Measurements from ENCODE around the gene NOS1. TPM values are rescaled to one million over a fixed set of nuclear protein-coding genes. Genes with fewer than 3 reads are reported as not detected.
A peak's percentile ranks its signal among the peaks of the same experiment; 100 is the strongest.
"Not testable (repeated sequence)": the region's sequence is repeated elsewhere in the genome, so short reads cannot be mapped to it uniquely, and the experiment has no call there.

The NOS1 gene
- 0.14 TPM in 1 of 2 replicates, not detected in the other for total RNA-seq (2014; rRNA removed; shearing (Covaris generic); ENCODE audit: low replicate concordance)

GRCh38 chr12:117361347-117361751 is at the start of gene NOS1:
NOS1 (minus strand) TSS chr12:117361626; CDS start chr12:117331069, 30,557 bp downstream.
- in situ Hi-C loops (cut with HindIII; ENCODE audit: low pct_unique_long_range_greater_than_20kb, low sequenced_read_pairs) = no loop called here

GRCh38 chr12:117409286-117409685 is 47.9 kb upstream of the NOS1 start:
- in situ Hi-C loops (cut with HindIII; ENCODE audit: low pct_unique_long_range_greater_than_20kb, low sequenced_read_pairs) = no loop called here
- DNase-seq (ENCODE audit: low read depth) = no peak

More at GRCh38 chr12:117361347-117361751, at the start of gene NOS1:
- no peak for DNase-seq (ENCODE audit: low read depth)

GRCh38 chr12:117408161-117408791 is 46.9 kb upstream of the NOS1 start:
- in situ Hi-C loops (cut with HindIII; ENCODE audit: low pct_unique_long_range_greater_than_20kb, low sequenced_read_pairs) = no loop called here
- no peak for DNase-seq (ENCODE audit: low read depth)

- no peak for DNase-seq (ENCODE audit: low read depth)
- in situ Hi-C loops (cut with HindIII; ENCODE audit: low pct_unique_long_range_greater_than_20kb, low sequenced_read_pairs) = no loop called here
Observed at GRCh38 chr12:117404940-117405339, 43.5 kb upstream of the NOS1 start.

GRCh38 chr12:117404203-117404853 is 42.9 kb upstream of the NOS1 start:
- in situ Hi-C loops (cut with HindIII; ENCODE audit: low pct_unique_long_range_greater_than_20kb, low sequenced_read_pairs) = no loop called here
- no peak for DNase-seq (ENCODE audit: low read depth)

- DNase-seq (ENCODE audit: low read depth) = no peak
- in situ Hi-C loops (cut with HindIII; ENCODE audit: low pct_unique_long_range_greater_than_20kb, low sequenced_read_pairs) = no loop called here
Observed at GRCh38 chr12:117403586-117404139, 42.2 kb upstream of the NOS1 start.

- in situ Hi-C loops (cut with HindIII; ENCODE audit: low pct_unique_long_range_greater_than_20kb, low sequenced_read_pairs) = no loop called here
- DNase-seq (ENCODE audit: low read depth) = no peak
Observed at GRCh38 chr12:117402363-117402762, 40.9 kb upstream of the NOS1 start.

GRCh38 chr12:117400912-117401311 is 39.5 kb upstream of the NOS1 start:
- DNase-seq (ENCODE audit: low read depth) = no peak
- in situ Hi-C loops (cut with HindIII; ENCODE audit: low pct_unique_long_range_greater_than_20kb, low sequenced_read_pairs) = no loop called here

GRCh38 chr12:117398482-117398881 is 37.1 kb upstream of the NOS1 start:
- in situ Hi-C loops (cut with HindIII; ENCODE audit: low pct_unique_long_range_greater_than_20kb, low sequenced_read_pairs); DNase-seq (ENCODE audit: low read depth): not testable (repeated sequence)

- in situ Hi-C loops (cut with HindIII; ENCODE audit: low pct_unique_long_range_greater_than_20kb, low sequenced_read_pairs) = no loop called here
- DNase-seq (ENCODE audit: low read depth) = no peak
Observed at GRCh38 chr12:117395766-117396165, 34.3 kb upstream of the NOS1 start.

- in situ Hi-C loops (cut with HindIII; ENCODE audit: low pct_unique_long_range_greater_than_20kb, low sequenced_read_pairs) = no loop called here
- DNase-seq (ENCODE audit: low read depth) = no peak
Observed at GRCh38 chr12:117394491-117394890, 33.1 kb upstream of the NOS1 start.

- in situ Hi-C loops (cut with HindIII; ENCODE audit: low pct_unique_long_range_greater_than_20kb, low sequenced_read_pairs) = no loop called here
- DNase-seq (ENCODE audit: low read depth) = no peak
Observed at GRCh38 chr12:117393656-117394055, 32.2 kb upstream of the NOS1 start.

- in situ Hi-C loops (cut with HindIII; ENCODE audit: low pct_unique_long_range_greater_than_20kb, low sequenced_read_pairs) = no loop called here
- DNase-seq (ENCODE audit: low read depth) = no peak
Observed at GRCh38 chr12:117390866-117391265, 29.4 kb upstream of the NOS1 start.

GRCh38 chr12:117388951-117389446 is 27.6 kb upstream of the NOS1 start:
- in situ Hi-C loops (cut with HindIII; ENCODE audit: low pct_unique_long_range_greater_than_20kb, low sequenced_read_pairs) = no loop called here
- no peak for DNase-seq (ENCODE audit: low read depth)

GRCh38 chr12:117387832-117388231 is 26.4 kb upstream of the NOS1 start:
- in situ Hi-C loops (cut with HindIII; ENCODE audit: low pct_unique_long_range_greater_than_20kb, low sequenced_read_pairs) = no loop called here
- no peak for DNase-seq (ENCODE audit: low read depth)

- no peak for DNase-seq (ENCODE audit: low read depth)
- in situ Hi-C loops (cut with HindIII; ENCODE audit: low pct_unique_long_range_greater_than_20kb, low sequenced_read_pairs) = no loop called here
Observed at GRCh38 chr12:117384735-117385134, 23.3 kb upstream of the NOS1 start.

- no peak for DNase-seq (ENCODE audit: low read depth)
- in situ Hi-C loops (cut with HindIII; ENCODE audit: low pct_unique_long_range_greater_than_20kb, low sequenced_read_pairs) = no loop called here
Observed at GRCh38 chr12:117380083-117380482, 18.7 kb upstream of the NOS1 start.

- peak; percentile 36 for DNase-seq (ENCODE audit: low read depth)
- in situ Hi-C loops (cut with HindIII; ENCODE audit: low pct_unique_long_range_greater_than_20kb, low sequenced_read_pairs) = no loop called here
Observed at GRCh38 chr12:117377758-117378157, 16.3 kb upstream of the NOS1 start.

- in situ Hi-C loops (cut with HindIII; ENCODE audit: low pct_unique_long_range_greater_than_20kb, low sequenced_read_pairs) = no loop called here
- DNase-seq (ENCODE audit: low read depth) = no peak
Observed at GRCh38 chr12:117370588-117370987, 9.2 kb upstream of the NOS1 start.
